Panc1 (cell line): ENCODE data around the gene CERKL. TPM values are rescaled to one million over a fixed set of nuclear protein-coding genes. Genes with fewer than 3 reads are reported as not detected.

Experiments
- ATAC-seq: fragments of 200-7000 bp; cut with Tn5 transposase; 2 replicates; pipeline ENCODE4 v1.9.1; 2020; ENCODE audit warnings: mild to moderate bottlenecking, moderate library complexity
- BruUV-seq: library from RNA; stranded (reverse); fragments of 400-500 nt; replicated peaks from 2 replicates; lab custom pipeline; 2021; lab: Mats Ljungman, UMichigan
- CTCF ChIA-PET: fragments of 300-600 bp; sonication (Branson Sonifier 250); formaldehyde crosslinking; loops from one replicate; lab custom pipeline; 2022; ENCODE audit warnings: antibody characterized with exemption; lab: Charles Lee
- POLR2A ChIA-PET: fragments of 300-600 bp; sonication (Branson Sonifier 250); formaldehyde crosslinking; loops from one replicate; lab custom pipeline; 2022; ENCODE audit warnings: antibody characterized with exemption; lab: Charles Lee
- DNase-seq: peaks from one replicate; pipeline ENCODE4 v3.0.0-alpha.2; 2010; ENCODE audit warnings: low read depth, low spot score
- H3K27ac ChIP-seq: 2 replicates; pipeline ENCODE4 v1.5.1; 2011; ENCODE audit warnings: mild to moderate bottlenecking, low read length, inconsistent platforms
- H3K27me3 ChIP-seq: fragments of 200-500 bp; sonication (Bioruptor generic); 2 replicates; pipeline ENCODE4 v1.6.0; 2014; ENCODE audit warnings: low read length, inconsistent platforms; ENCODE audit not compliant: control insufficient read depth, insufficient read depth
- H3K36me3 ChIP-seq: fragments of 200-500 bp; sonication (Bioruptor generic); 2 replicates; pipeline ENCODE4 v1.5.1; 2014; ENCODE audit warnings: inconsistent platforms, mild to moderate bottlenecking, low read length, moderate library complexity; ENCODE audit not compliant: control insufficient read depth, insufficient read depth
- H3K4me1 ChIP-seq: 2 replicates; pipeline ENCODE4 v1.5.1; 2011; ENCODE audit warnings: inconsistent platforms, mild to moderate bottlenecking, low read length, moderate library complexity; ENCODE audit not compliant: control insufficient read depth, insufficient read depth
- H3K4me3 ChIP-seq, 2 experiments: 2 replicates each; pipeline ENCODE4 v1.5.1; 2011 to 2012; ENCODE audit warnings: low read depth in 2 of 2, low read length in 2 of 2, mild to moderate bottlenecking in 2 of 2, inconsistent platforms in 1 of 2, moderate library complexity in 1 of 2
- H3K9me3 ChIP-seq: fragments of 200-500 bp; sonication (Bioruptor generic); 2 replicates; pipeline ENCODE4 v1.5.1; 2014; ENCODE audit warnings: low read depth, mild to moderate bottlenecking, inconsistent platforms, low read length, moderate library complexity; ENCODE audit not compliant: control insufficient read depth, insufficient read depth
- POLR2AphosphoS5 ChIP-seq: IDR thresholded peaks from 2 replicates; pipeline ENCODE4 v1.6.1; 2012; ENCODE audit warnings: mild to moderate bottlenecking, low read depth, low read length, moderate library complexity
- SIN3A ChIP-seq: IDR thresholded peaks from 2 replicates; pipeline ENCODE4 v1.6.1; 2012; ENCODE audit warnings: low read depth, mild to moderate bottlenecking, low read length, moderate library complexity, borderline replicate concordance; ENCODE audit not compliant: insufficient read depth
- TCF7L2 ChIP-seq: IDR thresholded peaks from 2 replicates; pipeline ENCODE4 v1.6.1; 2011; ENCODE audit warnings: mild to moderate bottlenecking, low read depth, low read length, inconsistent platforms
- in situ Hi-C: cut with HindIII; loops from 2 replicates; pipeline ENCODE4 v1.10.0; 2016; ENCODE audit warnings: low sequenced_read_pairs, low pct_unique_long_range_greater_than_20kb
- intact Hi-C: fragments of 100-400 bp; cut with micrococcal nuclease; formaldehyde crosslinking; loops from one replicate; pipeline ENCODE4 v1.10.0; 2022; ENCODE audit not compliant: unreplicated experiment
- total RNA-seq: library from RNA; stranded (reverse); gene quantifications from one replicate; pipeline ENCODE4 v1.2.1, GENCODE V29; 2021; ENCODE audit not compliant: unreplicated experiment
- TF ChIP-seq, protein P1 (sequence below), 2 experiments: IDR thresholded peaks; 2 replicates each; pipeline ENCODE4 v1.6.1; 2011 to 2012; ENCODE audit warnings: low read depth in 2 of 2, control low read depth in 1 of 2, low read length in 1 of 2, mild to moderate bottlenecking in 1 of 2, moderate library complexity in 1 of 2; ENCODE audit not compliant: insufficient read depth in 1 of 2
- TF ChIP-seq, protein P2 (sequence below): fragments of 450-650 bp; IDR thresholded peaks from 2 replicates; pipeline ENCODE4 v1.5.1; 2017; ENCODE audit warnings: mild to moderate bottlenecking

CERKL gene
- total RNA-seq, 1 experiment from 2014 or later: 0.87 TPM

DNA sequence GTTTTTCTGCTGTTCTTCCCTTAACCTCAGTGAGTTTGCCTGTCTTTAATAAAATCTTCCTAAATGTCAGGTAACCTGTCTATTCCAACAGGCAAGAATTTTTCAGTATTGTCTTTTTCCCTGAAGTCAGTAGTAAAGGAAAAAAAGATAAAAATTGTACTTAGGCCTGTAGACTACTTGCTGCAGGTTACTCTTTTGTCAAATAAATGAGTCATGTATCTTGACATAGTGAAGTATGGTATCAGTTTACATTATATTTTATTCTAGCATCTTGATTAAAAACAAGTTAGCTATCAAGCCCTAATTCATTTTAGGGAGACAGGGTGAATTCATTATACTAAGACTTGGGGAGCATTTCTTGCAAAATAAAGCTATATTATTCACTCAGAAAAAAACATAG, 139.9 kb downstream of the CERKL start:
- no peaks in the 10 kb centered on the region for H3K9me3 ChIP-seq
- intact Hi-C loops: no loop called here
- H3K4me3 ChIP-seq: no peak overlapping the region
- ChIA-PET CTCF (no interaction called here), POLR2A (no interaction called here)
- H3K4me1 ChIP-seq: no peaks in the 10 kb centered on the region
- DNase-seq (no peak), ATAC-seq (no peak)
- BruUV-seq: no TSS peak
- TF ChIP-seq, protein P1, sequence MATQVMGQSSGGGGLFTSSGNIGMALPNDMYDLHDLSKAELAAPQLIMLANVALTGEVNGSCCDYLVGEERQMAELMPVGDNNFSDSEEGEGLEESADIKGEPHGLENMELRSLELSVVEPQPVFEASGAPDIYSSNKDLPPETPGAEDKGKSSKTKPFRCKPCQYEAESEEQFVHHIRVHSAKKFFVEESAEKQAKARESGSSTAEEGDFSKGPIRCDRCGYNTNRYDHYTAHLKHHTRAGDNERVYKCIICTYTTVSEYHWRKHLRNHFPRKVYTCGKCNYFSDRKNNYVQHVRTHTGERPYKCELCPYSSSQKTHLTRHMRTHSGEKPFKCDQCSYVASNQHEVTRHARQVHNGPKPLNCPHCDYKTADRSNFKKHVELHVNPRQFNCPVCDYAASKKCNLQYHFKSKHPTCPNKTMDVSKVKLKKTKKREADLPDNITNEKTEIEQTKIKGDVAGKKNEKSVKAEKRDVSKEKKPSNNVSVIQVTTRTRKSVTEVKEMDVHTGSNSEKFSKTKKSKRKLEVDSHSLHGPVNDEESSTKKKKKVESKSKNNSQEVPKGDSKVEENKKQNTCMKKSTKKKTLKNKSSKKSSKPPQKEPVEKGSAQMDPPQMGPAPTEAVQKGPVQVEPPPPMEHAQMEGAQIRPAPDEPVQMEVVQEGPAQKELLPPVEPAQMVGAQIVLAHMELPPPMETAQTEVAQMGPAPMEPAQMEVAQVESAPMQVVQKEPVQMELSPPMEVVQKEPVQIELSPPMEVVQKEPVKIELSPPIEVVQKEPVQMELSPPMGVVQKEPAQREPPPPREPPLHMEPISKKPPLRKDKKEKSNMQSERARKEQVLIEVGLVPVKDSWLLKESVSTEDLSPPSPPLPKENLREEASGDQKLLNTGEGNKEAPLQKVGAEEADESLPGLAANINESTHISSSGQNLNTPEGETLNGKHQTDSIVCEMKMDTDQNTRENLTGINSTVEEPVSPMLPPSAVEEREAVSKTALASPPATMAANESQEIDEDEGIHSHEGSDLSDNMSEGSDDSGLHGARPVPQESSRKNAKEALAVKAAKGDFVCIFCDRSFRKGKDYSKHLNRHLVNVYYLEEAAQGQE (IDR thresholded peaks at IDR 0.05; ENCODE audit: insufficient read depth in 1 of 2, low read depth in 2 of 2, low read length in 1 of 2): no peak
- TF ChIP-seq, protein P2, sequence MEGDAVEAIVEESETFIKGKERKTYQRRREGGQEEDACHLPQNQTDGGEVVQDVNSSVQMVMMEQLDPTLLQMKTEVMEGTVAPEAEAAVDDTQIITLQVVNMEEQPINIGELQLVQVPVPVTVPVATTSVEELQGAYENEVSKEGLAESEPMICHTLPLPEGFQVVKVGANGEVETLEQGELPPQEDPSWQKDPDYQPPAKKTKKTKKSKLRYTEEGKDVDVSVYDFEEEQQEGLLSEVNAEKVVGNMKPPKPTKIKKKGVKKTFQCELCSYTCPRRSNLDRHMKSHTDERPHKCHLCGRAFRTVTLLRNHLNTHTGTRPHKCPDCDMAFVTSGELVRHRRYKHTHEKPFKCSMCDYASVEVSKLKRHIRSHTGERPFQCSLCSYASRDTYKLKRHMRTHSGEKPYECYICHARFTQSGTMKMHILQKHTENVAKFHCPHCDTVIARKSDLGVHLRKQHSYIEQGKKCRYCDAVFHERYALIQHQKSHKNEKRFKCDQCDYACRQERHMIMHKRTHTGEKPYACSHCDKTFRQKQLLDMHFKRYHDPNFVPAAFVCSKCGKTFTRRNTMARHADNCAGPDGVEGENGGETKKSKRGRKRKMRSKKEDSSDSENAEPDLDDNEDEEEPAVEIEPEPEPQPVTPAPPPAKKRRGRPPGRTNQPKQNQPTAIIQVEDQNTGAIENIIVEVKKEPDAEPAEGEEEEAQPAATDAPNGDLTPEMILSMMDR: no peak
- TF ChIP-seq POLR2AphosphoS5 (no peak), TCF7L2 (no peak), SIN3A (no peak)
- no peak overlapping the region for H3K27ac ChIP-seq
- in situ Hi-C loops: no loop called here
- H3K36me3 ChIP-seq: no peaks in the 10 kb centered on the region
- H3K27me3 ChIP-seq: no peaks in the 10 kb centered on the region; the same call in 1 of the 2 replicates

DNA sequence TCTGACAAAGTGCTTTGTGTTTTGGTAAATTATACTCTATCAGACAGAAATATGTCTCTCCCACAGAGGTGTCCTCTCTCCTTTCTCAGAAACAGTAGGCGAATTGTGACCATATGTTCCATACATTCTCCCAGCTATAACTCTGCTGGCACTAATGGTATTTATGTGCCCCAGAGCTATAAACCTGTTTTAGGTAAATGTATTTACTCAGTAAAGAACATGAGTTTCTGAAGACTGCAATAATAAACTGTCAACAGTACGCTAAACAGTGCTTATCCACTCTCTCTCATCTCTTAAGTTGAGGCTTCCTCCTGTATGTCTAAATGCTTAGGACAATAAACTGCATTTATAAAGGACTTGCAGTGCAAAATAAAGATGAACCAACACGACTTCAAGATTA, 141.2 kb downstream of the CERKL start:
- in situ Hi-C loops: no loop called here
- Histone ChIP-seq H3K36me3 (no peaks in the 10 kb centered on the region), H3K27me3 (no peaks in the 10 kb centered on the region; the same call in 1 of the 2 replicates), H3K27ac (no peak overlapping the region), H3K4me3 (no peak overlapping the region), H3K4me1 (no peaks in the 10 kb centered on the region), H3K9me3 (no peaks in the 10 kb centered on the region)
- POLR2A ChIA-PET: no interaction called here
- BruUV-seq: no TSS peak
- no peak for ATAC-seq
- CTCF ChIA-PET: no interaction called here
- TF ChIP-seq SIN3A: no peak
- TF ChIP-seq TCF7L2: no peak
- TF ChIP-seq, protein P2: no peak
- TF ChIP-seq, protein P1 (IDR thresholded peaks at IDR 0.05; ENCODE audit: insufficient read depth in 1 of 2, low read depth in 2 of 2, low read length in 1 of 2): no peak
- TF ChIP-seq POLR2AphosphoS5: no peak
- intact Hi-C loops: no loop called here
- no peak for DNase-seq
